Measurements from ENCODE around the gene GLI3.

The GLI3 gene

GRCh38 chr7:41956705-41957104, 280.3 kb downstream of the GLI3 start:
- no peak for DNase-seq

GRCh38 chr7:41955893-41956675, 280.9 kb downstream of the GLI3 start:
- no peak for DNase-seq

- DNase-seq = no peak
Measured at GRCh38 chr7:41955451-41955850, 281.6 kb downstream of the GLI3 start.

GRCh38 chr7:41954976-41955375, 282.0 kb downstream of the GLI3 start:
- DNase-seq = no peak

GRCh38 chr7:41948503-41948902, 288.5 kb downstream of the GLI3 start:
- no peak for DNase-seq

- peak; percentile 1 for DNase-seq
Measured at GRCh38 chr7:41943094-41943577, 293.9 kb downstream of the GLI3 start.

- DNase-seq = no peak
Measured at GRCh38 chr7:41942468-41943093, 294.4 kb downstream of the GLI3 start.

GRCh38 chr7:41940760-41941343, 296.2 kb downstream of the GLI3 start:
- DNase-seq = peak; percentile 59

GRCh38 chr7:41938371-41938770, 298.6 kb downstream of the GLI3 start:
- no peak for DNase-seq

- DNase-seq = no peak
Measured at GRCh38 chr7:41933427-41933826, 303.6 kb downstream of the GLI3 start.

- DNase-seq = no peak
Measured at GRCh38 chr7:41931263-41931646, 305.8 kb downstream of the GLI3 start.

- DNase-seq = no peak
Measured at GRCh38 chr7:41930538-41931262, 306.3 kb downstream of the GLI3 start.

- DNase-seq = no peak
Measured at GRCh38 chr7:41928781-41929180, 308.2 kb downstream of the GLI3 start.

- DNase-seq = no peak
Measured at GRCh38 chr7:41928166-41928565, 308.8 kb downstream of the GLI3 start.

GRCh38 chr7:41927380-41927779, 309.6 kb downstream of the GLI3 start:
- DNase-seq = no peak

GRCh38 chr7:41925946-41926345, 311.1 kb downstream of the GLI3 start:
- no peak for DNase-seq

- DNase-seq = no peak
Measured at GRCh38 chr7:41924796-41925195, 312.2 kb downstream of the GLI3 start.

GRCh38 chr7:41922373-41922772, 314.6 kb downstream of the GLI3 start:
- no peak for DNase-seq

- no peak for DNase-seq
Measured at GRCh38 chr7:41921453-41921981, 315.5 kb downstream of the GLI3 start.

GRCh38 chr7:41918597-41918996, 318.4 kb downstream of the GLI3 start:
- DNase-seq = no peak

GRCh38 chr7:41916450-41916927, 320.5 kb downstream of the GLI3 start:
- DNase-seq = no peak

- DNase-seq = no peak
Measured at GRCh38 chr7:41915871-41916270, 321.1 kb downstream of the GLI3 start.

All from NCI-H2029 treated with DMSO at 0.1 percent for 48 hours (cell line).